T-cell (primary cell): ENCODE measurements around the gene MARCKSL1. TPM values are rescaled to one million over a fixed set of nuclear protein-coding genes. Genes with fewer than 3 reads are reported as not detected.
A peak's percentile ranks its signal among the peaks of the same experiment; 100 is the strongest.

Experiments used
- ATAC-seq, 4 experiments: fragments of 200-7000 bp in 3 of 4; fragments of 150-1000 bp in 1 of 4; cut with Tn5 transposase; replicated peaks in 1 of 4; 1 replicate in 3 of 4; 2 replicates in 1 of 4; pipeline ENCODE4 v1.10.0; 2021; ENCODE audit warnings: moderate library complexity in 3 of 4, mild to moderate bottlenecking in 2 of 4, moderate number of reproducible peaks in 1 of 4
- CTCF ChIA-PET, 2 donors: fragments of 300-600 bp; sonication (Branson Sonifier 250); formaldehyde crosslinking; loops; one replicate each; lab custom pipeline; 2022; ENCODE audit warnings: antibody characterized with exemption in 2 of 2; lab: Charles Lee
- POLR2A ChIA-PET, 2 donors: fragments of 300-600 bp; sonication (Branson Sonifier 250); formaldehyde crosslinking; loops; one replicate each; lab custom pipeline; 2022; ENCODE audit warnings: antibody characterized with exemption in 2 of 2; lab: Charles Lee
- DNase-seq, 35 experiments: peaks; one replicate each; pipeline versions ENCODE4 v3.0.0 to v3.0.0-alpha.2; 2013 to 2023
- H3K27ac ChIP-seq: one replicate; pipeline ENCODE4 v1.5.1; 2013; ENCODE audit warnings: low read length
- H3K27me3 ChIP-seq, 2 experiments: replicated peaks in 1 of 2; 1 replicate in 1 of 2; 2 replicates in 1 of 2; pipeline versions ENCODE4 v1.6.1 to v1.7.0; 2013; ENCODE audit warnings: low read length in 1 of 2, mixed read lengths in 1 of 2; ENCODE audit not compliant: control insufficient read depth in 2 of 2, insufficient read depth in 2 of 2; ENCODE audit errors: extremely low read depth in 1 of 2
- H3K36me3 ChIP-seq, 2 donors: 1 replicate in 1 of 2; 2 replicates in 1 of 2; pipeline versions ENCODE4 v1.6.1 to v1.7.0; 2013; ENCODE audit warnings: low read length in 1 of 2; ENCODE audit not compliant: control insufficient read depth in 2 of 2, insufficient read depth in 1 of 2; ENCODE audit errors: extremely low read depth in 1 of 2
- H3K4me1 ChIP-seq, 2 experiments: 1 replicate in 1 of 2; 2 replicates in 1 of 2; pipeline versions ENCODE4 v1.6.1 to v1.7.0; 2013; ENCODE audit warnings: low read length in 2 of 2, mixed read lengths in 1 of 2; ENCODE audit not compliant: insufficient read depth in 2 of 2, control insufficient read depth in 1 of 2; ENCODE audit errors: extremely low read depth in 1 of 2
- H3K4me3 ChIP-seq, 2 donors: 1 replicate in 1 of 2; 2 replicates in 1 of 2; pipeline versions ENCODE4 v1.5.1 to v1.7.0; 2013; ENCODE audit warnings: mild to moderate bottlenecking in 2 of 2, low read length in 1 of 2, moderate library complexity in 1 of 2; ENCODE audit not compliant: control insufficient read depth in 1 of 2; ENCODE audit errors: extremely low read depth in 1 of 2
- H3K9me3 ChIP-seq: 2 replicates; pipeline ENCODE4 v1.7.0; 2013
- H3K27ac Mint-ChIP-seq, 2 donors: one replicate each; pipeline ENCODE4 v1.8.0; 2020 to 2021; ENCODE audit warnings: mild to moderate bottlenecking in 2 of 2, mixed read lengths in 2 of 2
- H3K27me3 Mint-ChIP-seq, 2 donors: one replicate each; pipeline ENCODE4 v1.8.0; 2021 to 2022; ENCODE audit warnings: mixed read lengths in 2 of 2
- H3K36me3 Mint-ChIP-seq: one replicate; pipeline ENCODE4 v1.8.0; 2021; ENCODE audit warnings: mixed read lengths
- H3K4me1 Mint-ChIP-seq, 3 donors: one replicate each; pipeline ENCODE4 v1.8.0; 2020 to 2022; ENCODE audit warnings: mixed read lengths in 3 of 3, mild to moderate bottlenecking in 1 of 3
- H3K4me3 Mint-ChIP-seq, 3 donors: one replicate each; pipeline ENCODE4 v1.8.0; 2020 to 2022; ENCODE audit warnings: mild to moderate bottlenecking in 3 of 3, mixed read lengths in 3 of 3, moderate library complexity in 3 of 3
- H3K9me3 Mint-ChIP-seq, 3 donors: one replicate each; pipeline ENCODE4 v1.8.0; 2020 to 2022; ENCODE audit warnings: mixed read lengths in 3 of 3
- WGBS: methylation state at CpG from one replicate; pipeline ENCODE4 v1.1.5; 2013; ENCODE audit warnings: missing lambda C conversion rate; ENCODE audit not compliant: insufficient coverage; 5-methylcytosine and 5-hydroxymethylcytosine counted together
- total RNA-seq, 35 experiments: library from RNA in 6 of 35; stranded (reverse) in 6 of 35; fragments of 120-200 nt in 1 of 35; gene quantifications; one replicate each; pipeline versions ENCODE4 v1.2.1 to v1.2.4 and lab custom pipeline; 2013 to 2026

Gene MARCKSL1
- total RNA-seq, 5 donors from 2014 or later (not counting 1 experiment from before 2014, with no cell fraction given): 28.1 to 46.5 (median 41.4) TPM

DNA sequence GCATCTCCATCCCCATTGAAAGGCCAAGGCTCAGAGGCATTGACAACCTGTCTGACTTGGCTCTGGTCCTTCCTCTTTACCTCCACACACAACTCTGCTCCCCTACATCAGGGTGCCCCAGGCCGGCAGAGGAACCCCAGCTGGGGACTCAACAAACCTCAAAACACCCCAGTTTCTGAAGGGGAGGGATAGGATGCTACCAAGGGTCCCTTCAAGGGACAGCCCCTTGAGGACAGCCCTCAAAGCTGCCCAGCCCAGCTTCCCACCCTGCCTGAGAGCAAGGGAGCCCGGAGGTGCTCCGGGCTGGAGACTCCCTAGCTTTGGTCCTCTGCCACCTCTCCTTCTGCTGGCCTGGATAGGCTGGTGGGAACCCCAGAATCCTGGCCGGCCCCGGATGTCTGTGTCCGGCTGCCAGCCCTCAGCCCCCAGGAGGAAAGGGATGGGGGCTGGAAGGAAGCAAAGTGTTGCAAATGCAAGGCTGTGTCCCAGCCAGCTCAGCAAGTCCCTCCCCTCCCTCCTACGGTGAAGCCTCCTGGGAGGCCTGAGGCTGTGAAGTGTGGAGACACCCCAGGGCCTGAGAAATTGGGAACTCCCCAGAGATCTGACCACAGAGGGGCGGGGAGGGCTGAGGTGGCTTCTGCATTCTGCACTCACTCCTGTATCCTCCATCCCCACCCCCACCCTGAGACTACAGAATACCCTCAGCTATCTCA, 1.1 kb upstream of the MARCKSL1 start:
- 100% methylated on average over 2 of the region's 8 CpGs for WGBS
- Mint-ChIP-seq H3K27ac (peak overlapping the region; percentile 31 to 61), H3K4me3 (peak overlapping the region; percentile 48 to 74 (median 68)), H3K27me3 (no peaks in the 10 kb centered on the region), H3K4me1 (peaks cover 31 to 42% (median 35%) of the 10 kb centered on the region in 3 donors), H3K36me3 (peaks cover 3% of the 10 kb centered on the region), H3K9me3 (no peaks in the 10 kb centered on the region)
- H3K36me3 ChIP-seq: peaks cover 4 to 8% of the 10 kb centered on the region in 2 donors
- peaks cover 0 to 5% of the 10 kb centered on the region in 2 experiments for H3K27me3 ChIP-seq
- no peak overlapping the region for H3K27ac ChIP-seq
- DNase-seq: peak in 31 of 35 experiments; percentile 45 to 81 (median 60)
- POLR2A ChIA-PET: interaction anchor here (0.6 to 1.5 kb wide), 6 partner anchors 39 to 227 kb away, joined by 3 to 7 read pairs (median 4); partner anchors contain the start of gene BSDC1 (in 1 of the 2)
- peaks cover 16 to 36% of the 10 kb centered on the region in 2 experiments for H3K4me1 ChIP-seq
- CTCF ChIA-PET: interaction anchor here in 1 of 2 donors (1.2 to 2.1 kb wide), 2 partner anchors 35 to 121 kb away, joined by 3 to 9 read pairs; no protein-coding TSS in a partner anchor
- no peaks in the 10 kb centered on the region for H3K9me3 ChIP-seq
- H3K4me3 ChIP-seq: no peak overlapping the region
- ATAC-seq: peak in 1 of 4 experiments; percentile 30

DNA sequence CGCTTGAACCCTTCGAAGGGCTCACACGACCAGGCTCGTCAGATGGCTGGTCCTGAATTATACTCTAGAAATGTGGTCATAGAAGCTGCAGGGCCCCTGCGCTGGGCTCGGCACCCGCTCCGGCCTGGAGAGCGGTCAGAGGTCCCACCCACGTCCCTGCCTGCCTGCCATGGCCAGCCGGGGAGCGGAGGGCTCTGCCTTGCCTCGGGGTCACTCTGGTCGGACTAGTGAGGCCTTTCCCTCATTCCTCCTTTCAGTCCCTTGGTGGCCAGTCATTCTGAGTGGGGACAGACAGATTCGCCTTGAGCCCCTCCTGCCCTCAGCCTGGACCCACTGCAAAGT, 529 bp upstream of the MARCKSL1 start:
- no peaks in the 10 kb centered on the region for H3K9me3 Mint-ChIP-seq
- ATAC-seq (no peak), DNase-seq (no peak)
- ChIA-PET POLR2A (interaction anchor here (0.5 to 1.7 kb wide), 17 partner anchors 15 to 229 kb away, joined by 3 to 12 read pairs (median 5); partner anchors contain the start of genes BSDC1 (in 2 of the 2), HDAC1 (in 1 of the 2), KPNA6 (in 1 of the 2) and TXLNA (in 1 of the 2)), CTCF (interaction anchor here in 1 of 2 donors (1.0 to 2.1 kb wide), 4 partner anchors 15 to 120 kb away, joined by 3 to 9 read pairs (median 6); partner anchors contain the start of gene BSDC1)
- peak overlapping the region; percentile 48 to 74 (median 68) for H3K4me3 Mint-ChIP-seq
- Histone ChIP-seq H3K9me3 (no peaks in the 10 kb centered on the region), H3K4me3 (peak overlapping the region; percentile 30 to 44), H3K36me3 (peaks cover 8 to 13% of the 10 kb centered on the region in 2 donors), H3K4me1 (peaks cover 16 to 36% of the 10 kb centered on the region in 2 experiments), H3K27me3 (peaks cover 0 to 5% of the 10 kb centered on the region in 2 experiments), H3K27ac (no peak overlapping the region)
- peaks cover 31 to 42% (median 35%) of the 10 kb centered on the region in 3 donors for H3K4me1 Mint-ChIP-seq
- peak overlapping the region in 1 of 2 donors; percentile 31 for H3K27ac Mint-ChIP-seq
- WGBS: 54% methylated on average over 15 of the region's 15 CpGs
- no peaks in the 10 kb centered on the region for H3K27me3 Mint-ChIP-seq
- H3K36me3 Mint-ChIP-seq: peaks cover 8% of the 10 kb centered on the region

DNA sequence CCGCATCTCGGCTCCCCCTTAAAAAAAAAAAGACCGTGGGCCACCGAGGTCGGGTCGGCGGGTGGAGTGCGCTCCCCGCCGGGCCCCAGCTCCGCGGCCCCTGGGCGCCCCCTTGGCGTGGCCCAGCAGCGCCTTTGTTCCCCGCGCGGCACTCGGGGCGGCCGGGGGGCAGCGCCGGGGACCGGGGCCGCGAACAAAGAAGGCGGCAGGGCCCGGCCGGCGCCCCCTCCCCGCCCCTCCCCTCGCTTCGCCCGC, 571 bp downstream of the MARCKSL1 start:
- 1% methylated on average over 33 of the region's 34 CpGs for WGBS
- POLR2A ChIA-PET: interaction anchor here (0.5 to 1.7 kb wide), 13 partner anchors 9 to 234 kb away, joined by 3 to 12 read pairs (median 7); partner anchors contain the start of genes BSDC1 (in 2 of the 2) and HDAC1 (in 1 of the 2)

DNA sequence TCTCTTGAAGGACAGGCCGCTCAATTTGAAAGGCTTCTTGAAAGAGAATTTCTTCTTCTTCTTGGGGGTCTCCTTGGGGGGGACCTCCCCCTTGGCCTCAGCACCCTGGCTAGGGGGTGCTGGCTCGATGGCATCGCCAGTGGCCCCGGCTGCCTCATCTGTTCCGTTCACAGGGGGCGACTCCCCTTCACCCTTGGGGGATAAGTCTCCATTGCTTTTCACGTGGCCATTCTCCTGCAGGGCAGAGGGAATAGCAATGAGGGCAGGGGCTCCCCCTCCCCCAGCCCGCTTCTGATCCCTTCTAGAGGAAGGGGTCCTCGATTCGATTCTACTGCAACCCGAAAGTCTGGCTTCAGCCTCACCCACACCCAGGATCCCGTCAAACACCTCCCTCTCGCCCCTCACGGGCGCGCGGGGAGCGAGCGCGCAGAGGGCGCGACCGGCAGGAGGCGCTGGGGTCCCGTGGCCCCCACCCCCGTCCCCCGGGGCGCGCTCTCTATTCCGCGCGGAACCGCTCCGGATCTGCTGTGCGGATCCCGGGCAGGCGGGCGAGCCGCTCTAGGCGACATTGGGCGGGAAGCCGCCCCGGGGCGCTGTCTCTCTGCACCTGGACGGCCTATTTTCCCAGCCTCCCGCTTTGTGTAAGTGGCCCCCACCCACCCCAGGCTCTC, 1.0 kb downstream of the MARCKSL1 start:
- H3K27ac ChIP-seq: peak overlapping the region; percentile 41
- ATAC-seq (peak; percentile 61 to 68 (median 62)), DNase-seq (peak; percentile 52 to 88 (median 69))
- H3K9me3 ChIP-seq: no peaks in the 10 kb centered on the region
- peaks cover 20% of the 10 kb centered on the region for H3K36me3 Mint-ChIP-seq
- peaks cover 31 to 43% (median 35%) of the 10 kb centered on the region in 3 donors for H3K4me1 Mint-ChIP-seq
- POLR2A ChIA-PET: interaction anchor here in 1 of 2 donors (0.5 to 1.7 kb wide), 4 partner anchors 13 to 80 kb away, joined by 6 to 12 read pairs (median 8); no protein-coding TSS in a partner anchor
- H3K4me3 ChIP-seq: peak overlapping the region; percentile 47 to 75
- peaks cover 16 to 36% of the 10 kb centered on the region in 2 experiments for H3K4me1 ChIP-seq
- CTCF ChIA-PET: interaction anchor here (0.6 to 2.1 kb wide), 5 partner anchors 16 to 262 kb away, joined by 3 to 9 read pairs (median 6); partner anchors contain the start of gene TMEM39B (in 1 of the 2)
- H3K27me3 Mint-ChIP-seq: no peaks in the 10 kb centered on the region
- peaks cover 11 to 29% of the 10 kb centered on the region in 2 donors for H3K36me3 ChIP-seq
- no peaks in the 10 kb centered on the region for H3K9me3 Mint-ChIP-seq
- peak overlapping the region; percentile 83 to 89 (median 86) for H3K4me3 Mint-ChIP-seq
- H3K27me3 ChIP-seq: peaks cover 0 to 5% of the 10 kb centered on the region in 2 experiments
- H3K27ac Mint-ChIP-seq: peak overlapping the region; percentile 84 to 91
- 4% methylated on average over 42 of the region's 46 CpGs for WGBS

More for the DNA sequence above, 571 bp downstream of the MARCKSL1 start:
- ATAC-seq (peak; percentile 27 to 42 (median 38)), DNase-seq (no peak)
- Mint-ChIP-seq H3K27ac (no peak overlapping the region), H3K4me1 (peaks cover 31 to 43% (median 35%) of the 10 kb centered on the region in 3 donors), H3K27me3 (no peaks in the 10 kb centered on the region), H3K4me3 (peak overlapping the region in 2 of 3 donors; percentile 86 to 89), H3K9me3 (no peaks in the 10 kb centered on the region), H3K36me3 (peaks cover 17% of the 10 kb centered on the region)
- H3K4me1 ChIP-seq: peaks cover 16 to 36% of the 10 kb centered on the region in 2 experiments
- CTCF ChIA-PET: interaction anchor here (0.6 to 2.1 kb wide), 9 partner anchors 13 to 263 kb away, joined by 3 to 9 read pairs (median 4); partner anchors contain the start of genes BSDC1 (in 1 of the 2), KPNA6 (in 1 of the 2) and TMEM39B (in 1 of the 2)
- no peak overlapping the region for H3K27ac ChIP-seq
- H3K27me3 ChIP-seq: peaks cover 0 to 5% of the 10 kb centered on the region in 2 experiments
- H3K36me3 ChIP-seq: peaks cover 9 to 24% of the 10 kb centered on the region in 2 donors
- H3K9me3 ChIP-seq: no peaks in the 10 kb centered on the region
- H3K4me3 ChIP-seq: peak overlapping the region; percentile 47 to 75

DNA sequence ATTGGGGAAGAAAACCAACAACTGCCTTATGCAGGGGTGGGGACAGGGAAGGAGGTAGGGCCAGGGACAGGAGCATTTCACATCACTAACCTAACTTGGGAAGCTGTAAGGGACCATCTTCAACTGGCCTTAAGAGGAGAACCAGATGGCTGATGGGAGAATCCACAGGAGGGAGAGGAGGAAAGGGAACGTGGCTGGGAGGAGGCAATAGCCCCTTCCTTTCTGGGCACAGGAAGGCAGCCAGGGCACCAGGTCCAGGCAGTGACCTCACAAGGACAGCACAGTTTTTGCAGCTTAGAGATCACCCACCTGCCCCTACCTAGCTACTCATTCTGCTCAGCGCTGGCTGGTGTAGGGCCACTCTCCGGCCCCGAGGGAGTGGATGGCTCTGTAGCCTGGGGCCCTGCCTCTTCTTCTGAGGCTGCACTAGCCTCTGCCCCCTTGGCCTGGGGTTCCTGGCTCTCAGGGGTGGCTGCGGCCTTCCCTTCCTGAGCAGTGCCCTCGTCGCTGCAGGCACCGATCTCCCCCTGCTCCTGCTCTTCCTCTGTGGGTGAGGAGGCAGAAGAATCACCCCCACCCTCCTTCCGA, 1.7 kb downstream of the MARCKSL1 start:
- peak overlapping the region; percentile 83 to 89 (median 86) for H3K4me3 Mint-ChIP-seq
- Histone ChIP-seq H3K4me3 (peak overlapping the region; percentile 47 to 75), H3K27ac (peak overlapping the region; percentile 41), H3K4me1 (peaks cover 16 to 36% of the 10 kb centered on the region in 2 experiments), H3K36me3 (peaks cover 11 to 35% of the 10 kb centered on the region in 2 donors), H3K9me3 (no peaks in the 10 kb centered on the region), H3K27me3 (peaks cover 0 to 5% of the 10 kb centered on the region in 2 experiments)
- peak overlapping the region; percentile 84 to 91 for H3K27ac Mint-ChIP-seq
- H3K9me3 Mint-ChIP-seq: no peaks in the 10 kb centered on the region
- DNase-seq (no peak), ATAC-seq (no peak)
- H3K27me3 Mint-ChIP-seq: no peaks in the 10 kb centered on the region
- H3K36me3 Mint-ChIP-seq: peaks cover 26% of the 10 kb centered on the region
- POLR2A ChIA-PET: interaction anchor here in 1 of 2 donors (0.5 kb wide), 1 partner anchor 18 kb away, joined by 3 read pairs; no protein-coding TSS in a partner anchor
- peaks cover 34 to 41% (median 40%) of the 10 kb centered on the region in 3 donors for H3K4me1 Mint-ChIP-seq
- WGBS: 96% methylated on average over 3 of the region's 9 CpGs
- CTCF ChIA-PET: no interaction called here
